ENCODE measurements around the gene NUFIP2.
"Not testable (repeated sequence)": the region's sequence is repeated elsewhere in the genome, so short reads cannot be mapped to it uniquely, and the experiment has no call there.

Gene NUFIP2

GRCh38 chr17:29293890-29294579, at the start of gene NUFIP2:
Gene NUFIP2, minus strand, starts transcription at chr17:29294148. Its CDS starts 89 bp downstream, at chr17:29294059.
- peak within 1 kb of the TSS; percentile 96 for H3K4me3 ChIP-seq (ENCODE audit: low read depth, low read length)
- no peak for TF ChIP-seq CTCF (IDR thresholded peaks at IDR 0.05; ENCODE audit: borderline replicate concordance, insufficient read depth, low read depth, low read length)

- TF ChIP-seq CTCF (IDR thresholded peaks at IDR 0.05; ENCODE audit: borderline replicate concordance, insufficient read depth, low read depth, low read length), result no peak
- H3K4me3 ChIP-seq (ENCODE audit: low read depth, low read length), result no peak overlapping the region
Observed at GRCh38 chr17:29342158-29342765, 48.3 kb upstream of the NUFIP2 start.

GRCh38 chr17:29341726-29342125, 47.8 kb upstream of the NUFIP2 start:
- TF ChIP-seq CTCF (IDR thresholded peaks at IDR 0.05; ENCODE audit: borderline replicate concordance, insufficient read depth, low read depth, low read length), result no peak
- no peak overlapping the region for H3K4me3 ChIP-seq (ENCODE audit: low read depth, low read length)

GRCh38 chr17:29339016-29339415, 45.1 kb upstream of the NUFIP2 start:
- not testable (repeated sequence) for H3K4me3 ChIP-seq (ENCODE audit: low read depth, low read length)

GRCh38 chr17:29331708-29332085, 37.7 kb upstream of the NUFIP2 start:
- no peak overlapping the region for H3K4me3 ChIP-seq (ENCODE audit: low read depth, low read length)
- TF ChIP-seq CTCF (IDR thresholded peaks at IDR 0.05; ENCODE audit: borderline replicate concordance, insufficient read depth, low read depth, low read length), result no peak

GRCh38 chr17:29331075-29331707, 37.2 kb upstream of the NUFIP2 start:
- no peak overlapping the region for H3K4me3 ChIP-seq (ENCODE audit: low read depth, low read length)
- no peak for TF ChIP-seq CTCF (IDR thresholded peaks at IDR 0.05; ENCODE audit: borderline replicate concordance, insufficient read depth, low read depth, low read length)

- H3K4me3 ChIP-seq (ENCODE audit: low read depth, low read length), result no peak overlapping the region
- no peak for TF ChIP-seq CTCF (IDR thresholded peaks at IDR 0.05; ENCODE audit: borderline replicate concordance, insufficient read depth, low read depth, low read length)
Observed at GRCh38 chr17:29327412-29327811, 33.5 kb upstream of the NUFIP2 start.
